Measurements from ENCODE around the gene PDCD11. TPM values are rescaled to one million over a fixed set of nuclear protein-coding genes. Genes with fewer than 3 reads are reported as not detected.
"Not testable (repeated sequence)": the region's sequence is repeated elsewhere in the genome, so short reads cannot be mapped to it uniquely, and the experiment has no call there.

Gene PDCD11
- total RNA-seq, 1 donor from 2014 or later: 32.6 TPM

GRCh38 chr10:103475437-103475836 lies 79.0 kb downstream of the PDCD11 start:
- TF ChIP-seq CTCF (conservative IDR thresholded peaks at IDR 0.05; ENCODE audit: low read depth, low read length): no peak
- no peak for DNase-seq (ENCODE audit: low read depth)
- no peak overlapping the region for H3K4me3 ChIP-seq (ENCODE audit: low read depth, low read length)

DNA sequence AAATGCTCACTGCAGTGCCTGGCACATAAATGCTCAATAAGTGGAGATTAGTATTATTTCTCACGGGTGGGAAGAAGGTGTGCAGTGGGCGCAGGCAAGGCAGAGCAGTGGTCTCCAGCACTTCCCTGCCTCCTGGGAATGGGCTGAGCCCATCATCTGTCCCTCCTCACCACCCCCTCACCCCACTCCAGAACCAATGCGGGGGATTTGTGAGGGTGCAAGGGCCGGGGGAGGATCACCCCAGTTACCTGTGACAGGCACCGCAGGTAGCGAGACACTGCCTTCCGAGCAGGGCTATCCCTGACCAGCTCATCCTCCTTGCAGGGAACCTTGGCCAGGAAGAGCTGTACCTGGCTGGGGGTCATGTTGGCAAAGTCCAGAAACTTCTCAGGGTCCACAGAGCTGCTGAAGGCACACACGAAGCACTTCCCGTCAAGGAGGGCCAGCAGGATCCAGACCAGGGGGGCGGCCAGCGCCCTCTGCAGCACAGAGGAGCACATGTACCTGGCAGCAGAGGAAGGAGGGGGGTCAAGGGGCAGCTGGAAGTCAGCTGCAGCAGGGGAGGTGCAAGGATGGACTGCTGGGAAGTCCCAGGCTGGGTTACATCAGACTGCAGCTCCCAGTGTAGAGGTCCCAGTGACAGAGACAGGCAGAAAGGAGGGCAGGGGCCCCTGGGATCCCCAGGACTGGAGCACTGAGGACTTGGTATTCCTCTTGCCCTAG lies 79.8 kb downstream of the PDCD11 start:
- H3K4me3 ChIP-seq (ENCODE audit: low read depth, low read length): no peak overlapping the region
- peak; percentile 44 for TF ChIP-seq CTCF (conservative IDR thresholded peaks at IDR 0.05; ENCODE audit: low read depth, low read length)
- DNase-seq (ENCODE audit: low read depth): no peak

- DNase-seq (ENCODE audit: low read depth): no peak
- TF ChIP-seq CTCF (conservative IDR thresholded peaks at IDR 0.05; ENCODE audit: low read depth, low read length): no peak
These were observed 82.2 kb downstream of the PDCD11 start for GRCh38 chr10:103478671-103479070.

GRCh38 chr10:103479135-103479534 lies 82.7 kb downstream of the PDCD11 start, which contains the start of gene CALHM3:
Gene CALHM3, minus strand, starts transcription at chr10:103479240. Its CDS starts 208 bp downstream, at chr10:103479032.
- no peak for DNase-seq (ENCODE audit: low read depth)
- TF ChIP-seq CTCF (conservative IDR thresholded peaks at IDR 0.05; ENCODE audit: low read depth, low read length): no peak
- H3K4me3 ChIP-seq (ENCODE audit: low read depth, low read length): no peak within 1 kb of the TSS

More at GRCh38 chr10:103478671-103479070, 82.2 kb downstream of the PDCD11 start:
- H3K4me3 ChIP-seq (ENCODE audit: low read depth, low read length): no peak overlapping the region

- no peak for DNase-seq (ENCODE audit: low read depth)
These were observed 84.1 kb downstream of the PDCD11 start for GRCh38 chr10:103480521-103480920.

GRCh38 chr10:103481974-103482531 lies 85.6 kb downstream of the PDCD11 start:
- peak; percentile 74 for TF ChIP-seq CTCF (conservative IDR thresholded peaks at IDR 0.05; ENCODE audit: low read depth, low read length)
- DNase-seq (ENCODE audit: low read depth): no peak
- no peak overlapping the region for H3K4me3 ChIP-seq (ENCODE audit: low read depth, low read length)

More at GRCh38 chr10:103480521-103480920, 84.1 kb downstream of the PDCD11 start:
- no peak for TF ChIP-seq CTCF (conservative IDR thresholded peaks at IDR 0.05; ENCODE audit: low read depth, low read length)
- H3K4me3 ChIP-seq (ENCODE audit: low read depth, low read length): no peak overlapping the region

- not testable (repeated sequence) for H3K4me3 ChIP-seq (ENCODE audit: low read depth, low read length); DNase-seq (ENCODE audit: low read depth)
These were observed 90.4 kb downstream of the PDCD11 start for GRCh38 chr10:103486635-103487409.

All from epithelial cell of proximal tubule (primary cell).